ENCODE data around the gene APBB1IP.
"Not testable (repeated sequence)": the region's sequence is repeated elsewhere in the genome, so short reads cannot be mapped to it uniquely, and the experiment has no call there.

APBB1IP gene, protein sequence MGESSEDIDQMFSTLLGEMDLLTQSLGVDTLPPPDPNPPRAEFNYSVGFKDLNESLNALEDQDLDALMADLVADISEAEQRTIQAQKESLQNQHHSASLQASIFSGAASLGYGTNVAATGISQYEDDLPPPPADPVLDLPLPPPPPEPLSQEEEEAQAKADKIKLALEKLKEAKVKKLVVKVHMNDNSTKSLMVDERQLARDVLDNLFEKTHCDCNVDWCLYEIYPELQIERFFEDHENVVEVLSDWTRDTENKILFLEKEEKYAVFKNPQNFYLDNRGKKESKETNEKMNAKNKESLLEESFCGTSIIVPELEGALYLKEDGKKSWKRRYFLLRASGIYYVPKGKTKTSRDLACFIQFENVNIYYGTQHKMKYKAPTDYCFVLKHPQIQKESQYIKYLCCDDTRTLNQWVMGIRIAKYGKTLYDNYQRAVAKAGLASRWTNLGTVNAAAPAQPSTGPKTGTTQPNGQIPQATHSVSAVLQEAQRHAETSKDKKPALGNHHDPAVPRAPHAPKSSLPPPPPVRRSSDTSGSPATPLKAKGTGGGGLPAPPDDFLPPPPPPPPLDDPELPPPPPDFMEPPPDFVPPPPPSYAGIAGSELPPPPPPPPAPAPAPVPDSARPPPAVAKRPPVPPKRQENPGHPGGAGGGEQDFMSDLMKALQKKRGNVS

DNA sequence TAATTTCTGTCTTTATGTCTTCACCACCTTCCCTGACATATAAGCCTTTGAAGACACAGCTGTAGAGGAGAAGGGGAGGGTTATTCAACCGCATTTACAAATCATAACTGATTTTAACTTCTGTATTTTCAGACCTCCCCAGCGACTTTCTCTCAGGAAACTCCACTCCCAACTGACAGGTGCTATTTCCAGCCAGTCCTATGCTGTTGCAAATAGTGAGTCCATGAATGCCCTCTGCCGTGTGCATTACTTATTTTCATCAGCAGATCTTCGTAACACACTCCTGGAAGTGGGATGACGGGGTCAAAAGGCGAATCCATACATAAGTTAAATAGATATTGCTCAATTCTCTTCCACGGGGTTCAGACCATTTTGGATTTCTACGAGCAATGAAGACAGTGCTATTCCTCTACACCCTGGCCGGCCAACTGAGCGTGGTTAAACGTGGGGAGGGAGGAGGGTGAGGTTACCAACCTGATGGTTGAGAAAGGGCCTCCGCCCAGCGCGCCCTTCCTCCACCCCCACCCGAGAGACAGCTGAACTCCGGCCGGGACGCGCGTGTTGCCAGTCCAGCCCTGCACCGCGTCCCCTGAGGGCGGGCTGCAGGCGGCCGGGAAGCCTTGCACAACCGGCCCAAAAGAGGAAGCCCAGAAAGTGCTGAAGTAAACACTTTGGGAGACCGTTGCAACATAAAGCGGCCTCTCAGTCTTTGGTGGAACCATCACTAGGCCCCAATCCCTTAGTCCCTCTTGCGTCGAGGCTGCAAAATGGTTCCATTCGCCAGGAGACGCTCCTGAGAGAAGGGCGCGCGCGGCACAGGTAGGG, at the start of gene APBB1IP:
Gene APBB1IP, plus strand, starts transcription at position 705 of the 825 bp plus-strand sequence. CDS start 53,986 bp downstream, outside the sequence.
- DNase-seq = no peak

DNA sequence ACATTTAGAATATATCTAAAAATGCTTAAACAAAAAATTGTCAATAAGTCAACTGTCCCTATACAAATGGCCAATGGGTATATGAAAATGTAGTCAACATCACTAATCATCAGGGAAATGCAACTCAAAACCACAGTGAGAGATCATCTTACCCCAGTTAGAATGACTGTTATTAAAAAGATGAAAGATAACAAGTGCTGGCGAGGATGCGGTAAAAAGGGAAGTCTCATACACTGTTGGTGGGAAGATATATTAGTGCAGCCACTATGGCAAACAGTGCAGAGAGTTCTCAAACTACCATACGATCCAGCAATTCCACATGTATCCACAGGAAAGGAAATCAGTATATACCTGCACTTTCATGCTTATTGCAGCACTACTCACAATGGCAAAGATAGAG, 48.6 kb upstream of the APBB1IP start:
- DNase-seq = no peak

DNA sequence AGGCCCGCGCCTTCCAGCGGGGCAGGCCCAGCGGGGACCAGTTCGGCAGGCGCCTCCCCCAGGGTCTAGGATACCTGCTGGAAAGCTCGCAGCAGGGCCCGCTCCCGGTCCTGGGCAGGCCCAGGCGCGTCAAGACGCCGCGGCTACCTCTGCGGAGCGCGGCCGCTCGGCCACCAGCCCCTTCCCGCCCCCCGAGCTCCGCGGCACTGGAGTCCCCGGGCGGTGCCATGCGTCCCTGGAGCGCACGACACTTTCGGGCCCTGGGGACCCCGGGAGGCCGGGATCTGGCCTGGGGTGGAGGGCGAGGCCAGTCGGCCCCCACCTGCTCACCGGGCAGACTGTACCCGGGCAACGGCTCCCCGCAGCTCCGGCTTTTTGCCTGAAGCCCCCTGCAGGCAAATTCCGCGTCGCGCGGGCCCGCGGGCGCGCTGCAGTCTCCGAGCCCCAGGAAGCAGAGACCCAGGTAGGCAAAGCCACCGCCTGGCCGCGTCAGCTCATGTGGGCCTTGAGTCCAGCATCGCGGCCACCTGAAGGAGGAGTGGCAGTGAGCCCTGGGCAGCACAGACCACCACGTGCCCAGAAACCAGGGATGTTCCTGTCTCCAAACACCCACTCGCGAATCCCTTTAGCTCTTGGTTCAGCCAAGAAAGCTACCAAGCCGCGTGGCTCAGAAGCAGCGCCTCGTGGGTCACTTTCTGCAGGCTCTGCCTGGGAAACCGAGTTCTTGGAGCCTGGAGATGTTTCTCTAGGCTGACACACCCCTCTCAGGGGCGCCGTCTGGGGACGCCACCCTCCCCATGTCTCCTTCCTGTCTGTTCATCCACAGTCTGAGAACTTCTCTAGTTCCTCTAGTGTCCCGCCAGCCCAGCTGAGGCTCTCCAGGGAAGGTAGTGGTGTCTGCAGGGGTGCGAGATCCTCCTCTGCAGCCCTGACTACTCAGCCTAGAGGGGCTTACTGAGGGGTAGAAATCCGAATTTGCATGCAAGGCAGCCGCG, 46.1 kb upstream of the APBB1IP start:
- no peak for DNase-seq

DNA sequence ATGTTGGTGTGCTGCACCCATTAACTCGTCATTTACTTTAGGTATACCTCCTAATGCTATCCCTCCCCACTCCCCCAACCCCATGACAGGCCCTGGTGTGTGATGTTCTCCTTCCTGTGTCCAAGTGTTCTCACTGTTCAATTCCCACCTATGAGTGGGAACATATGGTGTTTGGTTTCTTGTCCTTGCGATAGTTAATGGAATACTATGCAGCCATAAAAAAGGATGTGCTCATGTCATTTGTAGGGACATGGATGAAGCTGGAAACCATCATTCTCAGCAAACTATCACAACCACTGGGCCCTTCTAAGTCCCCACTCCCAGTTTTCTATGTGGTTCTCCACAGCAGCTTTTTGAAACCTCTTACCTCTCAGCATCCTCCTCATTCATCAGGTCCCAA, 39.8 kb upstream of the APBB1IP start:
- DNase-seq = not testable (repeated sequence)

DNA sequence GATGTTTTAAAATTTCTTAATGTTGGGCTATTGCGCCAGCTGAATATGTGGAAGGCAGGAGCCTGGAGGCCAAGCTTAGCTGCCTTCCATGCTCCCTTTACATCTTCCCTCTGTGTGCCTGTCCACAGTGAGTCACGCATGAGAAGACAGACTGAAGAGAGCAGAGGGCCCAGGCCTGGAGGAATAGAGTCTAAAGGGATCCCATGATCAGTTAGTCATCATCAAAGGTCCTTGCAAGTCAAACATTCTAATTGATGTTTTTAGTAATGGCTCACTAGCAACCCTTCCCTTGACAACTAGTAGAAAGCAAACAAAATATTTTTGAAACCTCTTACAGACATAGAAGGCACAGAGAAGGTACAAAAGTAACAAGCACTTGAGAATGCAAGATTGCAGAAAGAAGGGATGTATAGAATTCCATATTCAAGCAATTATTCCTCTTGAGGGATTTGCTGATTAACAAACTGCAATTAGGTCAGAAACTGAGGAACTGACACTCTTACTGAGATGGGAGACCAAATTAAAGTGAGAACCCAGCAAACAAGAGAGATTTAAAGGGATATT, 30.7 kb upstream of the APBB1IP start:
- DNase-seq = no peak

DNA sequence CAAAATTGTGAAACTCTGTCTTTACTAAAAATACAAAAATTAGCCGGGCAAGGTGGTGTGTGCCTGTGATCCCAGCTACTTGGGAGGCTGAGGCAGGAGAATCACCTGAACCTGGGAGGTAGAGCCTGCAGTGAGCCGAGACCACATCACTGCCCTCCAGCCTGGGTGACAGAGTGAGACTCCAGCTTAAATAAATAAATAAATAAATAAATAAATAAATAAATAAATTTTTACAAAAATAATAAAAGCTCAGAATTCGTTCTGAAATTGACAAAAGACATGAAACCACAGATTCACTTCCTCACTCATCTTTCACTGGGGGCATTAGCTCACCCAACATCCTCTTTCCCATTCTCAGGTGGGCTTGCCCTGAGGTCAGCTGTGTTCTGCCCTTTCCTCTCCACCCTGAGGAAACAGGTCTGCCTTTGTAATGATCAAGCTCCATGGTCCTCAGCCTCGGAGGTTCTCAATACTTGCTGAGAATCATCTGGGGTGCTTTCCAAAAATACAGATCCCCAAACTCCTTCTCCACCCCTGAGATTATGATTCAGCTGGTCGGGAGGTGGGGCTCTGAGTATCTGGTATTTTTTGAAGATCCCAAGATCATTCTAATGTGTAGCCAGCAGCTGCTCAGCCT, 29.2 kb upstream of the APBB1IP start:
- no peak for DNase-seq

DNA sequence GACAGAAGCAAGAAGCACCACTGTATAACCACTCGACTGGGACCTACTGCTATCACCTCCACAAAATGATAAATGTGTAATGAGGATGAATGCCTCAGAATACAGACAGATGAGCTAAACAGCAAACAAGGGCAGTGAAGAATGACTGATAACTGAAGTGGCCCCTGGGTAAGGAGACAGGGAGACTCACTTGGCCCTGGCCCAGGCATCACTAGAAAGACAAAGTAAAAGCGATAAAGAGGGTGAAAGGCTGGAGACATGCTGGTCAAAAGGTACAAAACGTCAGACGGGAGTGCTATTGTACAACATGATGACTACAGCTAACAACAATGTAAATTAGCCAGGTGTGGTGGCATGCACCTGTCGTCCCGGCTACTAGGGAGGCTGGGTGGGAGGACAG, 27.8 kb upstream of the APBB1IP start:
- DNase-seq = no peak

DNA sequence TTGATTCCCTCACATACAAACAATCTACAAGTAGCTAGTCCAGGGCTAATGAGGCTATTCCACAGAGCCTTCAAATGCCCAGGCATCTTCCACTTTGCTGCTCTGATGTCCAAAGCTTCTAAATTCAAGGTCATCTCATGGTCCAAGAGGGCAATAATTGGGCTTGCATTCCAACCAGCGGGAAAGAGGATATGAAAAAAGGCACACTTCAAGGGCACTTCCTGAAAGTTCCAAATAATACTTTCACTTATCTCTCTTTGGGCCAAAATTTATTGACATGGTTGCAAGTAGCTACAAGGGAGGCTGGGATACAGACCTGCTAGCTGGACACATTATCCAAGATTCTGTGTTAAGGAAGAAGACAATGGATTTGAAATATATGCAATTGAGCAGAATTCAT, 25.2 kb upstream of the APBB1IP start:
- no peak for DNase-seq

DNA sequence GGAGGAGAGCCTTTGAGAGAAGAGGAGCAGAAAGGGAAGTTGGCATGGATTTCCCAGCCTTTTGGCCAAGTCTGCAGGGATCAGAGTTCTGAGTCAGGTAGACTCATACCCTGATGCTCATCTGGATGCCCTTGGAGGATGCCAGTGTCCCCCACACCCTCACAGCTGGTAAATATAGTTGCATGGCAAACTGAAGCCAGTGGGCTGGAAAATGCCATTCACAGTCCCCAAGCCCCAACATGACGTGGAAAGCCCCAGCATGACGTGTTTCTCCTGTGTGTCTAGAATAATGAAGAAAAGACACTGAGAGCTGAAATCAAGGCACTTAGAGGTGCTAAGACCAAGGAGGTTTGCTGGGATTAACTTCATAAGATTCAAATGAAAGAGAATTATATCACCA, 24.8 kb upstream of the APBB1IP start:
- DNase-seq = no peak

DNA sequence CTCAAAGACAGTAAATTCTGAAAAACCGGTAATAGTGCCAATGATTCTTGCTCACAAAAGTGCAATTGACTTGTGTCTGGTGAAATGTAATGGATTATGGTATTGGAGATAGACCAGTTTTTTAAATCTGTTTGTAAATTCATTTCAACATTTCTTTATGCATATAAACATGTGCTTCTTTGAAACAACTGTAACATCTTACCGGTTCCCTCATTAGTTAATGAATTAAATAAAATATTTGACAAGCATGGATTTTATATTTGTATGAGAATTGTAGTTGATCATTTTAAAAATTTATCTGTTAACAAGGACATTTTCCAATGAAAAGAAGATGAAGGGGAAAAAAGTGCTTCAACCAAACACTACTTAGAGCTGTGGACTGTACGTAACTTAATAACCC, 21.0 kb upstream of the APBB1IP start:
- DNase-seq = no peak

DNA sequence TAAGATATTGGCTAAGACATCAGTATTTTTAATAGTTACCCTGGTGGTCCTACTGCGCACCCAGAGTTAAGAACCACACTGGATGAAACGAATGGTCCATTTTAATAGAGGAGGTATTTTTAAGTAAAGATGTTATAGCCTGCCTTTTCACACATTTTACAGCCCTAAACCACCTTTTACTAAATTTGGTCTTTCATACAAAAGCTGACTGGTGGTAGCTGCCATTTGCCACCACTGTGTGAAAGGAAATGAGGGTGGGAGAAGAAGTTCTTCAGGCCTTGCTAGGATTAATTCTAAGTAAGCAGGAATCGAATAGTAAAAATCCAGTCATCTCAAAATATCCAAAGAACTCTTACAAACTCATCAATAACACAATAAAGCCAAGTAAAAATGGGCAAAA, 15.2 kb upstream of the APBB1IP start:
- DNase-seq = no peak

DNA sequence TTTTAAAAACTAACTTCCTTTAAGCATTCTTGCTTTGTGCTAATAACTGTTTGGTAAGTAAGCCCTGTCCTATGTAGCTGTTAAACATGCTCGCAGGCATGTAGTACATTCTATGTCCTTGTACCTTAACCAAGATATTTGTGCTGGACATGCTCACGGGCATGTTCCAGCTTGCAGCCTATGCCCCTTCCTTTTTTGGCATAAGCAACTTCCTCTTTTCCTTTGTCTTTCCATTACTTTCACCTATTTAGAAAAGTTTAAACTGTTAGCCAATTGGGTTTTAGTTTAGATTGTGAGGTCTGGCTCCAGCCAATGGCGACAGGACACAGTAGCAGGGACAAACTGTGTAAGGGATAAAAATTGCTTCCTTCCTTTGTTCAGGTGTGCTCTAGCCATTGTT, 14.4 kb upstream of the APBB1IP start:
- DNase-seq = no peak

DNA sequence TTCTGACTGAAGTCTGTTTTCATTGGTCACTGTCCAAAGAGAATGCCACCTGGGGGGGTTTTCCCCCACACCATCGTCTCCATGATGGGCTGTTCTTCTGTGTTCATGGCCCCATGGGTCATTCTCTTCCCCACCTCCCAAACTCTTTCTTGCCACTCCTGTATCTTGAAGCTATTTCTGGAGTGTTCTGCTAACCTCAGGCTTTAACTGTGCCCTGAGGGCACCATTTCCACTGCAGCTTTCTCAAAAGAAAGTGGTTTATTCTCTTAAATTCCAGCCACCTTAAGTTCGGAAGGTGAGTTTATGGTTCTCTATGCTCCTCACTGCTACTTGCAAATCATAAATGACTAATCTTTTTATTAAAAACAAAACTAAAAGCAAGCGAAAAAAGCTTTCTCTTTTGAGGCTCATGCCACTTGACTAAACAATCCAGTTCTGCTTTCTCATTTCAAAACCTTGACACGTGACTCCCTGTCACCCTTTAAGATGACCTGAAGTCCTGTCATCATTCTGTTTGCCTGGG, 7.4 kb upstream of the APBB1IP start:
- no peak for DNase-seq

DNA sequence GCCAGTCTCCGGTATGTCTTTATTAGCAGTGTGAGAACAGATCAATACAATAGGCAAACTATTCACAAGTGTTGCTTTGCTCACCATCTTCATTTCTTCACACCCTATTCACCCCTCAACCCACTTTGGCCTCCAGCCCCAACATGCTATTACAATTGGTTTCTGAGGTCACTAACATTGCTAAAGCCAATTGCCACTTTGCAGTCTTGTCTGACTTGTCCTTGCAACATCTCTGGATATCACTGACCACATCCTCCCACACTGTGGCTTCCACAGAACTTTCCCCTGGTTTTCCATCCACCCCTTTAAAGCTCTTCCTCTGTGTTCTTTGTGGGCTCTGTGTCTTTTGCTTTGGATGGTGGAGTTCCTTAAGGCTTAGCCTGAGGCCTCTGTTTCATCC, 5.2 kb upstream of the APBB1IP start:
- DNase-seq = no peak

DNA sequence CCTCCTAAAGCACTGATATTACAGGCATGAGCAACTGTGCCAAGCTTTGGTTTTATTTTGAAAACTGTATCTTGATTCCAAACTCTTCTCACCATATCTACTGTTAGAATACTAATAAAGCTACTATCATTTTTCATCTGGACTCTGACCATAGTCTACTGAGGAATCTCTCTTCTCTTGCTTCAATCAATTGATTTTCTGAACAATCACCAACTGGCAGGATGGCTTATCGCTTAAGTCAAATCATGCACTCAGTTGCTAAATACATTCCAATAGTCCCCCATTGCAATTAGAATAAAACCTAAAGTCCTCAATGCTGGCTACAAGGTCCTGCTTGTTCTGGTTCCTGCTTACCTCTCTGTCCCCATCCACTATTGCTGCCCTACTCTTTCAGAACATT, 2.3 kb upstream of the APBB1IP start:
- no peak for DNase-seq

DNA sequence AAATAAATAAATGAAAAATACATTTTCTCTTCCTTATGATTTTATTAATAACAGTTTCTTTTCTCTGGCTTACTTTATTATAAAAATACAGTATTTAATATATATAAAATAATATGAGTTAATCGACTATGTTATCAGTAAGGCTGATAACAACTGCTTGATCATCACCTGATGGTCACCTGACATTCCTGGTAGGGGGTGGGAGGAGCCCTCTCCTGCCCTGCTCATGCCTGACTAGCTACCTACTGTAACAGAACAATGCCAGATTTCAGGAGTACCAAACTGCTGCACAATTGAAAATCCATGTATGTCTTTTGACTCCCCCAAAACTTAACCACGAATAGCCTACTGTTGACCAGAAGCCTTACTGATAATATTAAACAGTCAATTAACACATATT, 1.3 kb upstream of the APBB1IP start:
- DNase-seq = no peak

DNA sequence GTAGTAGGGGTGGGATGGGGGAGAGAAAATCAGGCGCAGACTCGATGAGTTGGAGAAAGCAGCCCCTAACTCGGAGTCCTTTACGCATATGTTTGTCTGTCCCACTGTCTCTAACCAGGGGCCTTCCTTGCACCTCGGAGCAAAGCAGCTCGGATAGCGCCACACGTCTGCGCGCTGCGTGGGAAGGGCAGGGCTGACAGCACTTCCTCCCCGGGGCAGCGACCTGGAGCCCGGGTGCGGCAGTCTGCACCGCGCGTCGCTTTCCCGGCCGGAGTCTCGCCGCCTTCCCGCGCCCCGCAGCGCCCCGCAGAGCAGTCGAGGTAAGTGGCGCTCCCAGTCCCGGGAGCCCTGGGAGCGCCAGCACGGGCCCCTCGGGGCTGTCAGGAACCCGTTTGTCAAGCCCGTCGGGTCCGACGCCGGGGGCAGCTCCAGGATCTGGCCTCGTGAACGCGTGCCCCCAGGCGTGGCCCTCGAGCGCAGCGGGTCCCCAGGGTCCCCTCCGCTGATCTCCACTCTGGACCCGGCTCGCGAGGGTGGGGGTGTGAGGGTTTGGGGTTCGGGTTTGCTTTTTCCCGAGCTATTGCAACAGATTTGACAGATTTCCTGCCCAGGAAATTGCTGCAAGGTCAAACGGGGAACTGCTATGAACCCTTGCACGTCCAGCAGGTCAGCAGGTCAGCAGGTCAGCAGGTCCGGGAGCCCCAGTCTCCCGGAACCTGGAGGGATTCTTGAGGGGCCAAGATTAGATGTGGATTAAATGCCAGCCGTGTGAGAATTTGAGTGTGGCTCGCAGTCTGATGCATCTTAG, 597 bp downstream of the APBB1IP start:
- DNase-seq = no peak

DNA sequence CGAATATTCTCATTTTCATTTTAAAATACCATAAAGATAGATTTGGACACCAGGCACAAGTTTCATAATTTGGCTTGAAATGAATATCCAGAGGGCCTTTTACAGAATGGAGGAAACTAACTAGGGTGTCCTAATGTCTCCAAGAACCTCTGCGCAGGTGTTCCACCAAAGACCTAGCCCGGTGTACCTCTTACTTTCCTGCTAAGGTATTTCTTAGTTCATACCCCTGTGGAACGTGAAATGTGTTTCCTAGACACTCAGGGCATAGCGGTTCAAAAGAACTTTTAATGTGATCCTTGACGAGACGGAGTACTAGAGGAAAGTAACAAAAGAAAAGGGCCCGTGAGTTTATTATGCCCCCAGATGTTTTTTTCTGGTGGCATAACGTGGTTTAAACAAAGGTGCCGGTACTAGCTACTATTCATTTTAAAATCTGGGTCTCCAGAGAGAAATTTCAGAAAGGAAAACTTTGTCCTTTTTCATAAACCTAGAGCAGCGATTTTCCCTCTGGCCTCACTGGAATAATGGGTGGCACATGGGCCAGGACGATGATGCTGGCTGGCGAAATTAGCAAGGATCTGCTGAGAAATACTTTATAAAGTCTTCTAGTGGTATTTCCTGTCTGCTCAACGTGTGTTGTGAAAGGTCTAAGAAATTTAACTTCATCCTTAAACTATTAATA, 1.4 kb downstream of the APBB1IP start:
- no peak for DNase-seq

DNA sequence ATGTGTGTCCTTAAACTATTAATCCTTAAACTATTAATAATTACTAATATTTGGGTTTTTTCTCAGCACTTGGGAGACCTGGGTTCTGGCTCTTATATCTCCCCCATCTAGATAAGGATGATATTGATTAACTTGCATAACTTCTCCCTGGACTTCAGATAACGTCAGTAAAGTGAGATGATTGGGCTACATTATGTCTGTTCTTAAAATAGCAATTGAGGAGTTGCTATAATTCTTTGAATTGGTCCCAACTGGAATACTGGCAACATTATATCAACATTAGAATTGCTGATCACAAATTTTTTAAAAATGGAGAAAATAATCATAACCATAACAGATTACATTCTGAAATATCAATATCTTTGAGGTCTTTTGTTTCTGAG, 1.9 kb downstream of the APBB1IP start:
- DNase-seq = no peak
